LNCaP clone FGC (cell line): ENCODE measurements around the gene TMEM238.
"Not testable (repeated sequence)": the region's sequence is repeated elsewhere in the genome, so short reads cannot be mapped to it uniquely, and the experiment has no call there.

Source experiments
- DNase-seq: peaks from one replicate; pipeline ENCODE4 v3.0.0-alpha.2; 2011; ENCODE audit warnings: low read depth
- H3K4me3 ChIP-seq: 2 replicates; pipeline ENCODE4 v1.5.1; 2011; ENCODE audit warnings: mild to moderate bottlenecking, low read depth, low read length, control low read depth
- TF ChIP-seq, protein P1 (sequence below): IDR thresholded peaks from 2 replicates; pipeline ENCODE4 v1.5.1; 2012; ENCODE audit warnings: mild to moderate bottlenecking; ENCODE audit not compliant: control insufficient read depth, insufficient read depth; ENCODE audit errors: extremely low read depth

The TMEM238 gene

DNA sequence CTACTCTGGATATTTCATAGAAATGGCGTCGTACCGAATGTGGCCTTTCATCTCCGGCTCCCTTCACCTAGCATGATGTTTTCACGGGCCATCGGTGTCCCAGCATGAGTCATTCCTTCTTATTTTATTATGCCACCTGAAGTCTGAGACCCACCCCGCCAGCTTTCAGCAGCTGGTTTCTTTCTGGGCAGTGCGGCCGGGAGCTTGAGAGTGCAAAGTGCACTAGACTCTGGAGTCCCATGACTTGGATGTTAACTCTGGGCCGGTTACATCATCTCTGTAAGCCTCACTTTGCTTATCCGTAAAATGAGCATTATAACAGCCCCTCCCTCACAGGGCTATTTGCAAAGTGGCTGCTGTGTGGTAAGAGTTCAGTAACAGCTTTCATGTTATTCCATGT lies 50.2 kb downstream of the TMEM238 start:
- no peak overlapping the region for H3K4me3 ChIP-seq
- DNase-seq: no peak
- TF ChIP-seq, protein P1, sequence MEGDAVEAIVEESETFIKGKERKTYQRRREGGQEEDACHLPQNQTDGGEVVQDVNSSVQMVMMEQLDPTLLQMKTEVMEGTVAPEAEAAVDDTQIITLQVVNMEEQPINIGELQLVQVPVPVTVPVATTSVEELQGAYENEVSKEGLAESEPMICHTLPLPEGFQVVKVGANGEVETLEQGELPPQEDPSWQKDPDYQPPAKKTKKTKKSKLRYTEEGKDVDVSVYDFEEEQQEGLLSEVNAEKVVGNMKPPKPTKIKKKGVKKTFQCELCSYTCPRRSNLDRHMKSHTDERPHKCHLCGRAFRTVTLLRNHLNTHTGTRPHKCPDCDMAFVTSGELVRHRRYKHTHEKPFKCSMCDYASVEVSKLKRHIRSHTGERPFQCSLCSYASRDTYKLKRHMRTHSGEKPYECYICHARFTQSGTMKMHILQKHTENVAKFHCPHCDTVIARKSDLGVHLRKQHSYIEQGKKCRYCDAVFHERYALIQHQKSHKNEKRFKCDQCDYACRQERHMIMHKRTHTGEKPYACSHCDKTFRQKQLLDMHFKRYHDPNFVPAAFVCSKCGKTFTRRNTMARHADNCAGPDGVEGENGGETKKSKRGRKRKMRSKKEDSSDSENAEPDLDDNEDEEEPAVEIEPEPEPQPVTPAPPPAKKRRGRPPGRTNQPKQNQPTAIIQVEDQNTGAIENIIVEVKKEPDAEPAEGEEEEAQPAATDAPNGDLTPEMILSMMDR: no peak

DNA sequence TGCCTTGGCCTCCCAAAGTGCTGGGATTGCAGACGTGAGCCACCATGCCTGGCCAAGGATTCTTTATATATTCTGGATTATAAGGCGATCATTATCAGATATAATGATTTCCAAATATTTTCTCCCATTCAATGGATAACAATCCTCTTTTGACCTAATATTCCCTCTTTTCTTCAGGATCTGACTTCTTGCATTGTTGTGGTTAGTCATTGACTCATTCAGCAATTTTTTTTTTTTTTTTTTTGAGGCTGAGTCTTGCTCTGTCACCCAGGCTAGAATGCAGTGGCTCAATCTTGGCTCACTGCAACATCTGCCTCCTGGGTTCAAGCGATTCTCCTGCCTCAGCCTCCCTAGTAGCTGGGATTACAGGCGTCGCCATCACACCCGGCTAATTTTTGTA lies 54.3 kb downstream of the TMEM238 start:
- H3K4me3 ChIP-seq, DNase-seq: not testable (repeated sequence)
